ENCODE data around the gene TXNDC17. TPM values are rescaled to one million over a fixed set of nuclear protein-coding genes. Genes with fewer than 3 reads are reported as not detected.
A peak's percentile ranks its signal among the peaks of the same experiment; 100 is the strongest.
"Not testable (repeated sequence)": the region's sequence is repeated elsewhere in the genome, so short reads cannot be mapped to it uniquely, and the experiment has no call there.

Gene TXNDC17
- total RNA-seq, 1 donor, result 74.3 TPM

GRCh38 chr17:6654841-6655731 lies 14.2 kb downstream of the TXNDC17 start:
- no peak for TF ChIP-seq CTCF (IDR thresholded peaks at IDR 0.05; ENCODE audit: insufficient read depth, low read depth, low read length)
- H3K4me3 ChIP-seq (ENCODE audit: low read depth, low read length), result peak overlapping the region; percentile 12
- DNase-seq (ENCODE audit: low read depth), result no peak

GRCh38 chr17:6655732-6656361 lies 15.0 kb downstream of the TXNDC17 start:
- not testable (repeated sequence) for DNase-seq (ENCODE audit: low read depth); H3K4me3 ChIP-seq (ENCODE audit: low read depth, low read length)

- not testable (repeated sequence) for H3K4me3 ChIP-seq (ENCODE audit: low read depth, low read length); DNase-seq (ENCODE audit: low read depth)
Measured at GRCh38 chr17:6656797-6657632, 16.2 kb downstream of the TXNDC17 start.

GRCh38 chr17:6657633-6658287 lies 16.9 kb downstream of the TXNDC17 start:
- no peak for DNase-seq (ENCODE audit: low read depth)
- TF ChIP-seq CTCF (IDR thresholded peaks at IDR 0.05; ENCODE audit: insufficient read depth, low read depth, low read length), result no peak

GRCh38 chr17:6658411-6658810 lies 17.6 kb downstream of the TXNDC17 start:
- H3K4me3 ChIP-seq (ENCODE audit: low read depth, low read length); DNase-seq (ENCODE audit: low read depth): not testable (repeated sequence)

More at GRCh38 chr17:6657633-6658287, 16.9 kb downstream of the TXNDC17 start:
- no peak overlapping the region for H3K4me3 ChIP-seq (ENCODE audit: low read depth, low read length)

GRCh38 chr17:6660101-6660500 lies 19.2 kb downstream of the TXNDC17 start:
- H3K4me3 ChIP-seq (ENCODE audit: low read depth, low read length), result no peak overlapping the region
- TF ChIP-seq CTCF (IDR thresholded peaks at IDR 0.05; ENCODE audit: insufficient read depth, low read depth, low read length), result no peak
- DNase-seq (ENCODE audit: low read depth), result no peak

- no peak for TF ChIP-seq CTCF (IDR thresholded peaks at IDR 0.05; ENCODE audit: insufficient read depth, low read depth, low read length)
- DNase-seq (ENCODE audit: low read depth), result no peak
- no peak overlapping the region for H3K4me3 ChIP-seq (ENCODE audit: low read depth, low read length)
Measured at GRCh38 chr17:6660805-6661463, 20.1 kb downstream of the TXNDC17 start.

Measured in fibroblast of villous mesenchyme (primary cell).